Measurements from ENCODE around the gene SLC17A7. TPM values are rescaled to one million over a fixed set of nuclear protein-coding genes. Genes with fewer than 3 reads are reported as not detected.

Gene SLC17A7
- total RNA-seq, 1 experiment from 2014 or later, result 1.8 TPM

DNA sequence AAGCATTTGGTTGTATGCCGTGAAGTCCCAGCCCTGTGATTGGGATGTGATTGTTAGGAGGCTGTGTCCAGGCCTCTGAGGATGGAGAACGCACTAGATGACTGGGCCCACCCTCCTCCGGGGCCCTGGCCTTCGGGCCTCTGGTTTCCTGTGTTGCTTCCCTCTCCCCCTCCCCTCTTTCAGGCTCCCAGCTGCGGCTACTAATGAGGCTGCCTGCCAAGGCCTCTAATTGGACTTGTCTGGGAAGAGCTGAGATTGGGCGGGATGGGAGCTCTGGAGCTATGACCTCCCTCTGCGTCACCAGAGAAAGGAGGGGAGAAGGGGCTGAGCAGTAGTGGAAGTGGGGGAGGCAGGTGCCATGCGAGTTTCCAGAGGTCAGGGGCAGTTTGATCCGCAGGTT, 28.0 kb downstream of the SLC17A7 start:
- no TSS peak for BruUV-seq (replicated peaks)
- no peaks in the 10 kb centered on the region for H3K79me2 ChIP-seq (ENCODE audit: insufficient read depth, low read length)
- no peaks in the 10 kb centered on the region for H3K9me2 ChIP-seq (ENCODE audit: insufficient read depth)
- no peaks in the 10 kb centered on the region for H3K27me3 ChIP-seq (ENCODE audit: insufficient read depth, low read length)
- H3K4me3 ChIP-seq (replicated peaks in 1 of 2; ENCODE audit: low read depth in 1 of 2, low read length in 2 of 2), result no peak overlapping the region
- no peaks in the 10 kb centered on the region for H4K20me1 ChIP-seq (ENCODE audit: insufficient read depth)
- ChIA-PET CTCF (no interaction called here), RAD21 (ENCODE audit: low non-redundant PET in 1 of 2, low total read pairs in 2 of 2, uncharacterized antibody in 2 of 2, unreplicated experiment in 2 of 2) (no interaction called here), POLR2A (no interaction called here)
- DNase-seq (ENCODE audit: low read depth, low spot score), result no peak
- no peak overlapping the region for H3K9ac ChIP-seq (ENCODE audit: low read length)
- no peak overlapping the region for H3K4me2 ChIP-seq (ENCODE audit: low read length)
- H3K4me1 ChIP-seq (ENCODE audit: control insufficient read depth in 1 of 2, insufficient read depth in 2 of 2, low read length in 2 of 2), result peaks cover 2 to 15% of the 10 kb centered on the region in 2 experiments; a peak in 1 of 4 replicates
- ATAC-seq, result no peak
- intact Hi-C loops (cut with micrococcal nuclease), result no loop called here
- H2AFZ ChIP-seq (ENCODE audit: low read depth, low read length, poor library complexity, severe bottlenecking), result no peak overlapping the region
- TF ChIP-seq SP1 (IDR thresholded peaks at IDR 0.05; ENCODE audit: low read depth) (no peak), EZH2phosphoT487 (IDR thresholded peaks at IDR 0.05; ENCODE audit: borderline replicate concordance) (no peak), ELF1 (IDR thresholded peaks at IDR 0.05; ENCODE audit: borderline replicate concordance, low read depth) (no peak), FOSL1 (IDR thresholded peaks at IDR 0.05; ENCODE audit: low read depth) (no peak), EZH2 (IDR thresholded peaks at IDR 0.05) (no peak), CBX3 (IDR thresholded peaks at IDR 0.05; ENCODE audit: low read depth) (no peak)
- TF ChIP-seq, protein P1, sequence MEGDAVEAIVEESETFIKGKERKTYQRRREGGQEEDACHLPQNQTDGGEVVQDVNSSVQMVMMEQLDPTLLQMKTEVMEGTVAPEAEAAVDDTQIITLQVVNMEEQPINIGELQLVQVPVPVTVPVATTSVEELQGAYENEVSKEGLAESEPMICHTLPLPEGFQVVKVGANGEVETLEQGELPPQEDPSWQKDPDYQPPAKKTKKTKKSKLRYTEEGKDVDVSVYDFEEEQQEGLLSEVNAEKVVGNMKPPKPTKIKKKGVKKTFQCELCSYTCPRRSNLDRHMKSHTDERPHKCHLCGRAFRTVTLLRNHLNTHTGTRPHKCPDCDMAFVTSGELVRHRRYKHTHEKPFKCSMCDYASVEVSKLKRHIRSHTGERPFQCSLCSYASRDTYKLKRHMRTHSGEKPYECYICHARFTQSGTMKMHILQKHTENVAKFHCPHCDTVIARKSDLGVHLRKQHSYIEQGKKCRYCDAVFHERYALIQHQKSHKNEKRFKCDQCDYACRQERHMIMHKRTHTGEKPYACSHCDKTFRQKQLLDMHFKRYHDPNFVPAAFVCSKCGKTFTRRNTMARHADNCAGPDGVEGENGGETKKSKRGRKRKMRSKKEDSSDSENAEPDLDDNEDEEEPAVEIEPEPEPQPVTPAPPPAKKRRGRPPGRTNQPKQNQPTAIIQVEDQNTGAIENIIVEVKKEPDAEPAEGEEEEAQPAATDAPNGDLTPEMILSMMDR (IDR thresholded peaks at IDR 0.05 in 2 of 3, conservative IDR thresholded peaks at IDR 0.05 in 1 of 3; ENCODE audit: borderline replicate concordance in 1 of 3, insufficient read depth in 1 of 3, low read depth in 2 of 3, low read length in 2 of 3), result no peak
- TF ChIP-seq, protein P2, sequence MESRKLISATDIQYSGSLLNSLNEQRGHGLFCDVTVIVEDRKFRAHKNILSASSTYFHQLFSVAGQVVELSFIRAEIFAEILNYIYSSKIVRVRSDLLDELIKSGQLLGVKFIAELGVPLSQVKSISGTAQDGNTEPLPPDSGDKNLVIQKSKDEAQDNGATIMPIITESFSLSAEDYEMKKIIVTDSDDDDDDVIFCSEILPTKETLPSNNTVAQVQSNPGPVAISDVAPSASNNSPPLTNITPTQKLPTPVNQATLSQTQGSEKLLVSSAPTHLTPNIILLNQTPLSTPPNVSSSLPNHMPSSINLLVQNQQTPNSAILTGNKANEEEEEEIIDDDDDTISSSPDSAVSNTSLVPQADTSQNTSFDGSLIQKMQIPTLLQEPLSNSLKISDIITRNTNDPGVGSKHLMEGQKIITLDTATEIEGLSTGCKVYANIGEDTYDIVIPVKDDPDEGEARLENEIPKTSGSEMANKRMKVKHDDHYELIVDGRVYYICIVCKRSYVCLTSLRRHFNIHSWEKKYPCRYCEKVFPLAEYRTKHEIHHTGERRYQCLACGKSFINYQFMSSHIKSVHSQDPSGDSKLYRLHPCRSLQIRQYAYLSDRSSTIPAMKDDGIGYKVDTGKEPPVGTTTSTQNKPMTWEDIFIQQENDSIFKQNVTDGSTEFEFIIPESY (IDR thresholded peaks at IDR 0.05; ENCODE audit: extremely low read depth, insufficient replicate concordance, low read length), result no peak
- H3K27ac ChIP-seq (ENCODE audit: low read depth, low read length), result no peak overlapping the region
- no peaks in the 10 kb centered on the region for H3K9me3 ChIP-seq (ENCODE audit: control insufficient read depth in 1 of 2, insufficient read depth in 1 of 2, low read depth in 1 of 2, low read length in 2 of 2)
- no peaks in the 10 kb centered on the region for H3K36me3 ChIP-seq (ENCODE audit: control insufficient read depth in 1 of 2, insufficient read depth in 2 of 2, low read length in 2 of 2)
